ENCODE measurements around the gene GRIK2. TPM values are rescaled to one million over a fixed set of nuclear protein-coding genes. Genes with fewer than 3 reads are reported as not detected.

Gene GRIK2
- total and polyA plus RNA-seq, 11 donors: 0.33 to 7.0 (median 3.9) TPM

GRCh38 chr6:101853231-101854085 lies 459.9 kb downstream of the GRIK2 start:
- no peaks in the 10 kb centered on the region for H3K9me3 ChIP-seq
- DNase-seq: no peak
- intact Hi-C loops (cut with DNase I): no loop called here
- H3K36me3 ChIP-seq: no peaks in the 10 kb centered on the region
- no peak overlapping the region for H3K4me3 ChIP-seq
- no peaks in the 10 kb centered on the region for H3K27me3 ChIP-seq
- no peak overlapping the region for H3K27ac ChIP-seq
- ATAC-seq: no peak
- WGBS, 4 donors: 65 to 80% (median 70%) methylated on average over 3 of the region's 3 CpGs
- H3K4me1 ChIP-seq: no peaks in the 10 kb centered on the region
- TF ChIP-seq POLR2A (IDR thresholded peaks at IDR 0.05): no peak
- no peak for TF ChIP-seq CTCF (IDR thresholded peaks at IDR 0.05)

GRCh38 chr6:101876431-101876830 lies 482.9 kb downstream of the GRIK2 start:
- Histone ChIP-seq H3K4me3 (no peak overlapping the region), H3K27ac (no peak overlapping the region), H3K4me1 (no peaks in the 10 kb centered on the region), H3K9me3 (peaks cover 0 to 5% (median 0%) of the 10 kb centered on the region in 12 donors), H3K27me3 (no peaks in the 10 kb centered on the region), H3K36me3 (no peaks in the 10 kb centered on the region)
- intact Hi-C loops (cut with DNase I): no loop called here
- DNase-seq: no peak
- TF ChIP-seq CTCF (IDR thresholded peaks at IDR 0.05) (no peak), POLR2A (IDR thresholded peaks at IDR 0.05) (no peak)
- ATAC-seq: no peak

GRCh38 chr6:101878554-101879276 lies 485.2 kb downstream of the GRIK2 start:
- DNase-seq: no peak
- Histone ChIP-seq H3K9me3 (peaks cover 0 to 5% (median 0%) of the 10 kb centered on the region in 12 donors), H3K27ac (no peak overlapping the region), H3K27me3 (no peaks in the 10 kb centered on the region), H3K36me3 (no peaks in the 10 kb centered on the region), H3K4me3 (no peak overlapping the region), H3K4me1 (no peaks in the 10 kb centered on the region)
- WGBS, 4 donors: 41 to 45% (median 42%) methylated on average over 7 of the region's 7 CpGs
- intact Hi-C loops (cut with DNase I): no loop called here
- no peak for ATAC-seq
- no peak for TF ChIP-seq CTCF (IDR thresholded peaks at IDR 0.05)
- TF ChIP-seq POLR2A (IDR thresholded peaks at IDR 0.05): no peak

GRCh38 chr6:101879782-101880181 lies 486.3 kb downstream of the GRIK2 start:
- TF ChIP-seq CTCF (IDR thresholded peaks at IDR 0.05) (no peak), POLR2A (IDR thresholded peaks at IDR 0.05) (no peak)
- 64 to 80% (median 70%) methylated on average over 4 of the region's 4 CpGs for WGBS, 4 donors
- Histone ChIP-seq H3K4me1 (no peaks in the 10 kb centered on the region), H3K36me3 (no peaks in the 10 kb centered on the region), H3K9me3 (peaks cover 0 to 5% (median 0%) of the 10 kb centered on the region in 12 donors), H3K27me3 (no peaks in the 10 kb centered on the region), H3K4me3 (no peak overlapping the region), H3K27ac (no peak overlapping the region)
- no peak for DNase-seq
- ATAC-seq: no peak
- intact Hi-C loops (cut with DNase I): no loop called here

Data from heart left ventricle (tissue), 16 donors.